Testis (tissue), 2 donors: ENCODE data around the gene SREK1IP1.

Experiments
- CTCF ChIP-seq, 3 experiments: fragments of 450-650 bp in 2 of 3; fragments of 200-600 bp in 1 of 3; sonication (generic) in 1 of 3; IDR thresholded peaks; one replicate each; pipeline ENCODE4 v1.5.1; 2016 to 2019; ENCODE audit warnings: antibody characterized with exemption in 3 of 3, mild to moderate bottlenecking in 2 of 3, moderate library complexity in 1 of 3
- POLR2A ChIP-seq: fragments of 450-650 bp; IDR thresholded peaks from one replicate; pipeline ENCODE4 v1.6.1; 2017; ENCODE audit warnings: antibody characterized with exemption, mild to moderate bottlenecking, moderate library complexity

- TF ChIP-seq CTCF (IDR thresholded peaks at IDR 0.05) (no peak), POLR2A (no peak)
Measured at GRCh38 chr5:64682608-64683007, 85.9 kb downstream of the SREK1IP1 start.
